C4-2B (cell line): ENCODE measurements around the gene NOXA1.

Source experiments
- H3K27ac ChIP-seq: fragments of 450-650 bp; 2 replicates; pipeline ENCODE4 v1.5.1; 2017
- ZFX ChIP-seq: fragments of 450-650 bp; IDR thresholded peaks from 2 replicates; pipeline ENCODE4 v1.6.1; 2017
- TF ChIP-seq, protein P1 (sequence below): fragments of 450-650 bp; conservative IDR thresholded peaks from 2 replicates; pipeline ENCODE4 v1.5.1; 2017; ENCODE audit warnings: mild to moderate bottlenecking

NOXA1 gene

DNA sequence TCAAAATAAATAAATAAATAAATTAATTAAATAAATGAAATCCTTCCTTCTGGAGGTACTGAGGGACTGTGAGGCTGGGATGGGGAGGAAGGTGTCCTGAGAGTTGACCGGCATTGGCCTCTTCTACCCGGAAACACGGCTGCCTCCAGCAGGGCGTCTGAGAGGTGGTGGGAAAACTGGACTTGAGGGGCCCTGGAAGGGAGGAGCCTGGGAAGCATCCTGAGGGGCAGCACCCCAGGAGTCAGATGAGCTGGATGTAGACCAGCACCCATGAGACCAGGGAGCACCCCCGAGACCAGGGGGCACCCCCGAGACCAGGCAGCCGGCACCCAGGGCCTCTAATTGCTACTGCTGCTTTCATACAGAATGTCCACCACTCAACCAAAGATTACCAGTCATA is 44.7 kb downstream of the NOXA1 start:
- H3K27ac ChIP-seq = no peak overlapping the region
- no peak for TF ChIP-seq ZFX
- TF ChIP-seq, protein P1, sequence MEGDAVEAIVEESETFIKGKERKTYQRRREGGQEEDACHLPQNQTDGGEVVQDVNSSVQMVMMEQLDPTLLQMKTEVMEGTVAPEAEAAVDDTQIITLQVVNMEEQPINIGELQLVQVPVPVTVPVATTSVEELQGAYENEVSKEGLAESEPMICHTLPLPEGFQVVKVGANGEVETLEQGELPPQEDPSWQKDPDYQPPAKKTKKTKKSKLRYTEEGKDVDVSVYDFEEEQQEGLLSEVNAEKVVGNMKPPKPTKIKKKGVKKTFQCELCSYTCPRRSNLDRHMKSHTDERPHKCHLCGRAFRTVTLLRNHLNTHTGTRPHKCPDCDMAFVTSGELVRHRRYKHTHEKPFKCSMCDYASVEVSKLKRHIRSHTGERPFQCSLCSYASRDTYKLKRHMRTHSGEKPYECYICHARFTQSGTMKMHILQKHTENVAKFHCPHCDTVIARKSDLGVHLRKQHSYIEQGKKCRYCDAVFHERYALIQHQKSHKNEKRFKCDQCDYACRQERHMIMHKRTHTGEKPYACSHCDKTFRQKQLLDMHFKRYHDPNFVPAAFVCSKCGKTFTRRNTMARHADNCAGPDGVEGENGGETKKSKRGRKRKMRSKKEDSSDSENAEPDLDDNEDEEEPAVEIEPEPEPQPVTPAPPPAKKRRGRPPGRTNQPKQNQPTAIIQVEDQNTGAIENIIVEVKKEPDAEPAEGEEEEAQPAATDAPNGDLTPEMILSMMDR = no peak

DNA sequence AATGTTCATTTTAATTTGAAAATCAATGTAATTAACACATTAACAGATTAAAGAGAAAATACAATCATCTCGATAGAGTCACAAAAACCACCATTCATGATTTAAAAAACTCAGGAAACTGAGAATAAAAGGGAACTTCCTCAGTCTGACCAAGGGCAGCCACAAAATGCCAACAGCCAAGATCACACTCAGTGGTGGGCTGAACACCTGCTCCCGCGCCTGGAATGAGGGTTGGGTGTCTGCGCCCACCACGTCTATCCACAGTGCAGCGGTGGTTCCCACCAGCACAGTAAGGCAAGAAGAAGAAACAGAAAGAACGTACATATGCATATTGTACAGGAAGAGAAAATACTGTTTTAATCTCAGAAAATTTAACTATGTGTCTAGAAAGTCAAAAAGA is 47.6 kb downstream of the NOXA1 start:
- H3K27ac ChIP-seq = no peak overlapping the region
- no peak for TF ChIP-seq ZFX

DNA sequence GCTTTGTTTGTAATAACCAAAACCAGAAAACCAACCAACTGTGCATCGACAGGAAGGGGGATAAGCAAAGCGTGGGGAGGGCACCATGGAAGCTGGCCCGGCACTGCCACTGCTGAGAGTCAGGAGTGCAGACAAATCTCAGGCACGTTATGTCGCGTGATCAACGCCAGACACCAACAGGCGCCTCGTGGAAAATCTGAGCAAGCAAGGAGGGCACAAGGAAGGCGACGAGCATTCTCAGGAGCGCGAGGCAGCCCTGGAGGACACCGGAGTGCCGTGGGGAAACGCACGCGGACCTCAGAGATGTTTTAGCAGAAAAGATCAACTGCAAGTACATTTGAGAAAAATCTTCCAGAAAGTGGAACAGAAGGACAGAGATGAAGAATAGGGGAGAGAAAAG is 51.1 kb downstream of the NOXA1 start:
- TF ChIP-seq, protein P1 = no peak
- no peak for TF ChIP-seq ZFX
- H3K27ac ChIP-seq = no peak overlapping the region

DNA sequence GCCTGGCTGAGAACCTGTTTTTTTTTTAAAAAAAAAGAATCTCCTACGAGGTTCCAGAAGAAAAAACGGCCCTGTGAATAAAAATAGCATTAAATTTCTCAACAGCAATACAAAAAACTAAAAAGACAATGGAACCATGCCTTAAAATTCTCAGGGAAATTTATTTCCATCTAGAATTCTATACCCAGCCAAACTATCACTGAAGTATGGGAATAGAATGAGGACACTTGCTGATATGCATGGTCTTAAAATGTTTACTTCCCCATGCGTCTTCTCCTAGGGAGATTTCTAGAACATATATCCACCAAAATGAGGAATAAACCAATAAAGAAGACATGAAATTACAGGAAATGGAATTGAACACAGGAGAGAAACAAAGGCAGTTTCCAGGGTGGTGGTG is 52.5 kb downstream of the NOXA1 start:
- TF ChIP-seq, protein P1 = no peak
- H3K27ac ChIP-seq = no peak overlapping the region

DNA sequence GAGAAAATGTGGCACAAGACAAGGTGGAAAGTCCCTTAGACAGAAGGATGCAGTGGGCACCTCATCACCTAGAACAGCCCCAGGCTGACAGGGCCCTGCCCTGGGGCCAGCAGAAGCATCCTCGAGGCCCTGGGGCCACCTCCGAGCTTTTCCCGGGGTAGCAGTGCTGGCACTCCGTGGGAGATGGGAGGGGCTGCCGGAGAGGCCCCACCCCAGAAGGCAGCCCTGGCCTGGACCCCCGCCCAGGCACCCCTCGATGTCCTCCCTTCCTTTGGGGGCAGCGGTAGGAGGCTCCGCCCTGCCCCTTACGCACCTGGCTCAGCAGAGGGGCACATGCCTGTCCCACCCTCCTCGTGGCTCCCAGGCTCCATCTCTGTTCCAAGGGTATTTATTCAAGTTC is 53.7 kb downstream of the NOXA1 start:
- TF ChIP-seq, protein P1 = no peak
- TF ChIP-seq ZFX = no peak
- H3K27ac ChIP-seq = no peak overlapping the region

DNA sequence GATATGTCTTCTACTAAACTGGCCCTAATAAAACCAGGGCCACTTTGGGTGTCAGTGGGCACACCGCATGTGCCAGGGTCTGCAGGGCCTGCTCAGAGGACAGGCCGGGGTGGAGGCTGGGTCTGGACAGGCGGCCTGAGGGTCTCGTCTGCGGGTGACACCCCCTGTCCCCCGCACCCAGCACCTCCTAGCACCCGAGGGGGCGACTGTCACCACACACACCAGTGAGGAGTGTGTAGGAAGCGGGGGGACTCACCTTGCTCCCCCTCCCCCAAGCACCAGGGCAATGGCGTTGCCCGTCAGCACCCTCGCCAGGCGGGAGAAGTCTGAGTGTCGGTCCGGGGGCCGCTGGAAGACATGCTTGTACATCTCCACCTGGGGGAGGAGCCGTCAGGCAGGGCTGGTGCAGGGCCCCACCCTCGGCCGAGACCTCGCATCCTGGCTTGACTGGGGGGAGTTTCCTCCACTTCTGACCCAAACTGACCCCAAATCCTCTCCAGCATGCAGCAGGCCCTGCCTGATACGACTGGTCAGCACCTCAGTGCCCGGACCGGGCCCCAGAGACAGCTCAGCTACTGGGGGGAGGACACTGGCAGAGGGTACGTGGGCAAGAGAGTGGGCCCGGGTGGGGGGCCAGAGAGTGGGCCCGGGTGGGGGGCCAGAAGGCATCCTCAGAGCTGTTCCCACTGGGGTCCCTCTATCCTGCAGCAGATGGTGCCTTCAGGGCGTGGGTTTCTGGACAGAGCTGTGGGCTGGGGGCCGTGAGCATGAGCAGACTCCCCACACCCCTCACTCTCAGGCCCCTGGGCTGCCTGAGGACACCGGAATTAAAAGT is 54.8 kb downstream of the NOXA1 start:
- TF ChIP-seq, protein P1 = no peak
- no peak for TF ChIP-seq ZFX

DNA sequence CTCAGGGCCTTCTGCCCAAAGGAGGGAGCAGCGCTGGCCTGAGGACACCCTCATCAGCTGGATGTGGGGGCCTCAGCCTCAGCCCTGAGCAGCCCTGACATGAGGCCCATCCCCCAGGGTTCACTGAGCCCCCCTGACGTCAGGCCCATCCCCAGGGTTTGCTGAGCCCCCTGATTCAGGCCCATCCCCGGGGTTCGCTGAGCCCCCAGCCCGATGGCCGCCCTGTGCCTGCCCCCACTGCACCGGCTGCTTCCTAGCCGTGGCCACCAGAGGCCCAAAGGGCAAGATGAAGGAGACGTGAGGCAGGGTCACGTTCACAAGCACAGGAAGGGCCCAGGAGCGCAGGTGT is 55.4 kb downstream of the NOXA1 start:
- no peak overlapping the region for H3K27ac ChIP-seq
- TF ChIP-seq, protein P1 = no peak
- no peak for TF ChIP-seq ZFX

More for the DNA sequence above, 54.8 kb downstream of the NOXA1 start:
- no peak overlapping the region for H3K27ac ChIP-seq
